HUDEP-2 (cell line): ENCODE data around the gene VAMP5.

Experiments
- DNase-seq, 76 experiments: peaks; one replicate each; lab custom pipeline; 2025; ENCODE audit not compliant: unreplicated experiment in 76 of 76; lab: John Stamatoyannopoulos, UW

Gene VAMP5

GRCh38 chr2:85619617-85620016, 35.4 kb downstream of the VAMP5 start:
- no peak for DNase-seq

- DNase-seq, result no peak
These were observed 37.1 kb downstream of the VAMP5 start for GRCh38 chr2:85621338-85621737.

GRCh38 chr2:85623991-85624390, 39.8 kb downstream of the VAMP5 start:
- DNase-seq, result peak in 4 of 76 experiments; percentile 8 to 36 (median 18)

- no peak for DNase-seq
These were observed 44.4 kb downstream of the VAMP5 start for GRCh38 chr2:85628658-85629057.

- no peak for DNase-seq
These were observed 47.1 kb downstream of the VAMP5 start for GRCh38 chr2:85631316-85631715.

GRCh38 chr2:85635011-85635410, 50.8 kb downstream of the VAMP5 start:
- DNase-seq, result no peak

- no peak for DNase-seq
These were observed 51.4 kb downstream of the VAMP5 start for GRCh38 chr2:85635636-85636035.

- DNase-seq, result no peak
These were observed 58.5 kb downstream of the VAMP5 start for GRCh38 chr2:85642725-85643124.
